Stimulated activated naive CD4-positive, alpha-beta T cell (primary cell): ENCODE data around the gene CCDC88A.
"Not testable (repeated sequence)": the region's sequence is repeated elsewhere in the genome, so short reads cannot be mapped to it uniquely, and the experiment has no call there.

Source experiments
- DNase-seq, 6 experiments: peaks; one replicate each; lab custom pipeline; 2025; lab: John Stamatoyannopoulos, UW

Gene CCDC88A

GRCh38 chr2:55302241-55302640, 117.4 kb downstream of the CCDC88A start:
- DNase-seq = no peak

- DNase-seq = no peak
Measured at GRCh38 chr2:55301277-55301676, 118.4 kb downstream of the CCDC88A start.

GRCh38 chr2:55296393-55296792, 123.3 kb downstream of the CCDC88A start:
- no peak for DNase-seq

- no peak for DNase-seq
Measured at GRCh38 chr2:55283083-55283482, 136.6 kb downstream of the CCDC88A start.

GRCh38 chr2:55282110-55282917, 137.3 kb downstream of the CCDC88A start:
- peak; percentile 72 to 87 (median 80) for DNase-seq

GRCh38 chr2:55280851-55281546, 138.7 kb downstream of the CCDC88A start:
- DNase-seq = not testable (repeated sequence)

- not testable (repeated sequence) for DNase-seq
Measured at GRCh38 chr2:55279859-55280424, 139.7 kb downstream of the CCDC88A start.

GRCh38 chr2:55279214-55279835, 140.3 kb downstream of the CCDC88A start:
- DNase-seq = not testable (repeated sequence)

- no peak for DNase-seq
Measured at GRCh38 chr2:55277310-55277709, 142.3 kb downstream of the CCDC88A start.

- DNase-seq = not testable (repeated sequence)
Measured at GRCh38 chr2:55274346-55274745, 145.3 kb downstream of the CCDC88A start.

GRCh38 chr2:55269645-55269990, 150.0 kb downstream of the CCDC88A start:
- DNase-seq = peak in 1 of 6 experiments; percentile 43

GRCh38 chr2:55268907-55269644, 150.6 kb downstream of the CCDC88A start, which contains the start of gene MTIF2:
MTIF2 (minus strand) TSS chr2:55269231; CDS start chr2:55263858, 5,373 bp downstream.
- peak; percentile 37 to 82 (median 74) for DNase-seq

GRCh38 chr2:55268288-55268906, 151.3 kb downstream of the CCDC88A start:
- peak in 1 of 6 experiments; percentile 31 for DNase-seq

- not testable (repeated sequence) for DNase-seq
Measured at GRCh38 chr2:55259586-55259985, 160.1 kb downstream of the CCDC88A start.

GRCh38 chr2:55252832-55253231, 166.8 kb downstream of the CCDC88A start:
- DNase-seq = no peak

- DNase-seq = no peak
Measured at GRCh38 chr2:55247025-55247424, 172.6 kb downstream of the CCDC88A start.

- DNase-seq = no peak
Measured at GRCh38 chr2:55245411-55245810, 174.2 kb downstream of the CCDC88A start.

GRCh38 chr2:55242617-55243016, 177.0 kb downstream of the CCDC88A start:
- no peak for DNase-seq

GRCh38 chr2:55241582-55241981, 178.1 kb downstream of the CCDC88A start:
- not testable (repeated sequence) for DNase-seq

GRCh38 chr2:55239656-55240222, 179.9 kb downstream of the CCDC88A start:
- no peak for DNase-seq
